NCI-H1417 treated with DMSO at 0.1 percent for 48 hours (cell line): ENCODE results near the gene RBM48.
"Not testable (repeated sequence)": the region's sequence is repeated elsewhere in the genome, so short reads cannot be mapped to it uniquely, and the experiment has no call there.

Experiments
- DNase-seq: peaks from one replicate; lab custom pipeline; 2025; lab: John Stamatoyannopoulos, UW

Gene RBM48

DNA sequence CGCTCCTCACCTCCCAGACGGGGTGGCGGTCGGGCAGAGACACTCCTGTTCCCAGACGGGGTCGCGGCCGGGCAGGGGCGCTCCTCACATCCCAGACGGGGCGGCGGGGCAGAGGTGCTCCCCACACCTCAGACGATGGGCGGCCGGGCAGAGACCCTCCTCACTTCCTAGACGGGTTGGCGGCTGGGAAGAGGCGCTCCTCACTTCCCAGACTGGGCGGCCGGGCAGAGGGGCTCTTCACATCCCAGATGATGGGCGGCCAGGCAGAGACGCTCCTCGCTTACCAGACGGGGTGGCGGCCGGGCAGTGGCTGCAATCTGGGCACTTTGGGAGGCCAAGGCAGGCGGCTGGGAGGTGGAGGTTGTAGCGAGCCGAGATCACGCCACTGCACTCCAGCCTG lies 16.5 kb downstream of the RBM48 start:
- not testable (repeated sequence) for DNase-seq

DNA sequence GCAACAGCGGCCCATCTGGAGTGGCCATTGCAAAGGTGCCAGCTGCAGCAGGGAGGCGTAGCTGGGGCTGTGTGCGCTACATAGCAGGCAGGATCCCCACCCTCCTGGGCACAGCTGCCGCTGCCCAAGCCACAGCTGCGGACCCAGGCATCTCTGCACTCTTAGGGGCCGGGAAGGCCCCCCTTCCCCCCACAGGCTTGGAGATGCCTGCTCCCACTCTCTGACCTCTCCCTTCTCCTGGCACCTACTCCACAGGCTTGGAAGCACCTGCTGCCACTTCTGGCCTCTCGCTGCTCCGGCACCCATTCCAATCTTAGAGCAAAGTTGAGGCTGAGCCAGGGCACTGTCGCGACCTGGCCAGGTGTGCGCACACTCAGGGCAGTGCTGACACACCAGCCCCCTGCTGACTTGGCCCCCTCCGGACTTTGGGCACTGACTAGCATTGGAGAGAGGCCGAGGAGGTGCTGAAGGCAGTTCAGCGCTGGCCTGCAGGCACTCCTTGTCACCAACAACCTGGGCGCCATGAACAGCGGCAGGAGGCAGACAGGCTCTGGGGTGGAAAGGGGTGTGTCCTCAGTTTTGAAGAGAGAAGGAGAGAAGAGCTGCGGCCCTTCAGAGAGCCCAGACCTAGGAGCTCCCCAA lies 18.4 kb downstream of the RBM48 start:
- no peak for DNase-seq

DNA sequence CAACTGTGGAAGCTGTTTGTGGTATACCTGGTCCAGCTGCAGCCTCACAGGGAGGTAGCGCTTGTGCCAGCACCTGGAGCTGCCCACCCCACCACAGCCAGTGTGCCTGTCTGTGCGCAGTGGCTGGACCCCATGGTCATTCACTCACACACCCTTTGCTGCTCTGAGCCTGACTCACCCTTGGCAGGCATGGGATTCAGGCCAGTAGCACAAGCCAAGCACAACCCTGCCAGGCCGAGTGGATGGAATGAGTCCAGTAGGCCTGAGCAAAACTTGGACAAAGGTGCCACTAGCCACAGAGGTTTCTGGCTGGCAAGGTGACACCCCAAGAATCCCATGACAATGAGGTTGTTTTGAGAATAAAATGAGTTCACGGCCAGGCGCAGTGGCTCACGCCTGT lies 19.0 kb downstream of the RBM48 start:
- no peak for DNase-seq

DNA sequence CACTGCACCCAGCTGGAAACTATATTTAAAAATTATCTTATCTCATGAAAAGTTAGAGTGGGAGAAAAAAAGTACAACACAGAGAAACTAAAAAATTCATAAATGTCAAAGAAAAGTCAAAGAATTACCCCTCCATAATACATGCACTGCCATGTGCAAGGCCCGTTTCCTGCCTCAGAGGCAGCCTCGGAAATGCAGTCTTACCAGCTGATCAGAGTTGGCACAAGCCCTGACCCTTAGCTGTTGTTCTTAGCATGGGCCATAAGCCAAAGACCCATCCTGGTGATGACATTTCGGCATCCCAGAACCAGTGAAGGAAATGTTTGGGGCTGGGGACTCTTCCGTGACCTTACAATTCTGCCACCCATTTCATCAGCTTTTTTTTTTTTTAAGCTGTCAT lies 21.6 kb downstream of the RBM48 start:
- no peak for DNase-seq

DNA sequence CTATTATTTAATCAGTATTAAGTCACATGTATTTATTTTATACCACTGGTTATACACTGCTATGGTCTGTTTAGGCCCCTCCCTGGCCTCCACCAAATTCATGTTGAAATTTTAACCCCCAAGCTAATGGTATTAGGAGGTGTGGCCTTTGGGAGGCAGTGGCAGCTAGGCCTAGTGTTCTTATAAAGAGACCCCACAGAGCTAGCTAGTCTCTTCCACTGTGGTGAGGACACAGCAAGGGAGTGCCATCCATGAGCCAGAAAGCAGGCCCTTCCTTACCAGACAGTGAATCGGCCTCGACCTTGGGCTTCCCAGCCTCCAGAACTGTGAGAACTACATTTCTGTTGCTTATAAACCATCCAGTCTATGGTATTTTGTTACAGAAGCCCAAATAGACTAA lies 28.7 kb downstream of the RBM48 start:
- no peak for DNase-seq

DNA sequence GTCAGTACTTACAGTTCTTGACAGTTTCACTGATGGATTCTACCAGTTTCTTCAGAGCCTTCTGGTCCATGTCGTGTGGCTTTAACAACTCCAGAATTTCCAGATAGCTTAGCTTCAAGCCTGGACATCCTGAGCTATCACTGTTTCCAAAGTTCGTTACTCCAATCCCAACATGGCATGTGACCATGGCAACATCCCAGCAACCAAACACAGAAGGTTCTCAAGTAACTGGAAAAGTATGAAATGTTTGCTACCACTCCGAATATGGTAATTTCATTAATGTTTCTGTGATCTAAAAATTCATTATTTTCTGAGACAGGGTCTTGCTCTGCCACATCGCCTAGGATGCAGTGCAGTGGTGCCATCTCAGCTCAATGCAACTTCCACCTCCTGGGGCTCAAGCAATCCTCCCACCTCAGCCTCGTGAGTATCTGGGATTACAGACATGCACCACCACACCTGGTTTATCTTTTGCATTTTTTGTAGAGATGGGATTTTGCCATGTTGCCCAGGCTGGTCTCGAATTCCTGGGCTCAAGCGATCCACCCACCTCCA lies 29.3 kb downstream of the RBM48 start:
- no peak for DNase-seq

DNA sequence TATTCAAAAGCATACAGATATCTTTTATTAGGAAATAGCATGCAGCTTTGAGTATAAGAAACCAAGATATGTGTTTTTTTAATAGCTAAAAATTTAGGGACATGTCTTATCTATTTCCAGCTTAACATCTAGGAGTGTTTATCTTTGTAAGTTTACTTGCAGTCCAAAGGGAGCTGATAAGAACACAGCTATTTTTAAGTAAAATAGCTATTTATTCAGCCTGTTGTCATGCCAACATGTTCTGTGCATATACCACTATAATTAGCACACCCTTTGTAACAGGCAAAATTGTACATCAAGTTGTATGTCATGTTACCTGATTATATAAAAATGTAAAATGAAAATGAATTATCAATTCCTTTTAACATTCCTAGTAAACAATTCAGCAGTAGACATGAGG lies 32.0 kb downstream of the RBM48 start:
- no peak for DNase-seq

DNA sequence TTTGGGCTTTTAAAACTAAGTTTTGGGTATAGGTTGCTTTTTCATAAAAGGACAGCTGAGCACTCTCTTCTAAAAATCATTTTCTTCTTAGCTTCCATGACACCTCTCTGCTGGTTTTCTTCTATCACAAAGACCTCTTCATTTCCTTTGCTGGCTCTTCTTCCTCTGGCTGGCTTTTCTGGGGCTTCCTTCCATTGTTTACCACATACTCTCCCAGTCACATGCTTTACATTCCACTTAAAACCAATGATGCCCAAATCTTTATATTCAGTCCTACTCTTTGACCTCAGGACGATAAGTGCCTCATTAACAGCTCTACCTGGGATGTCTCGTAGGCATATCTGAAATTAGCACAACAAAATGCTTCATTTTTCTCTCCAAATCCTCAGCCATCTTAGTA lies 34.8 kb downstream of the RBM48 start:
- no peak for DNase-seq

DNA sequence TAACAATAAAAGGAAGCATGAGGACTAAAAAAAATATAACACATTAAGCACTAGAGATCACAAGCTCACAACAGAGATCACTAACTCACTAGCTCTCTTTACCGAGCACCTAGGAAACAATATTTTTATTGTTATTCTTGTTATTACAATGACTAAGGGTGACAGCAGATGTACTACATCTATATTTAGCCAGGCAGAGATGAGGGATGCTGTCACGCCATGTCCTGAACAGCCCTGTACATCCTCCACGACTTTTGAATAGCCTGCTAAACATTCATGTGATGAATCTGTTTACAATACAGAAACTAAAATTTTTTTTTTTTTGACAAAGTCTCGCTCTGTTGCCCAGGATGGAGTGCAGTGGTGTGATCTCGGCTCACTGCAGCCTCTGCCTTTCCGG lies 38.9 kb downstream of the RBM48 start:
- DNase-seq: no peak

DNA sequence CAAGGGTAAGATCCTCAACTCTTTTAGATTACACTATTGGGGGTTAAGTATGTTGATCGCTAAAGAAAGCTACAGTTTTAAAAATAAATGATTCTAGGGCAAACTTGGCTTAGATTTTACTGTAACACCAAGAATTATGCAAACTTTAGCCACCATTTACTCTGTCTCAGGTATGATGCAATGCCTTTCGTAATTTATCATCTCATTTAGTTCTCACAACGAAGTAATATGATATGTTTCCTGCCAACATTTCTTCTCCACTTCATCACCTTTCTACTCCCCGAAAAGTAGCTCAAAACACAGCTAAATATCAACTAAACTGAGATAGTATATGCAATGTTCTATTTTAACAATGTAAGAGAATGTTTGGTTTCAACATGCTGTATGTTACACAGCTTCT lies 40.5 kb downstream of the RBM48 start:
- no peak for DNase-seq

DNA sequence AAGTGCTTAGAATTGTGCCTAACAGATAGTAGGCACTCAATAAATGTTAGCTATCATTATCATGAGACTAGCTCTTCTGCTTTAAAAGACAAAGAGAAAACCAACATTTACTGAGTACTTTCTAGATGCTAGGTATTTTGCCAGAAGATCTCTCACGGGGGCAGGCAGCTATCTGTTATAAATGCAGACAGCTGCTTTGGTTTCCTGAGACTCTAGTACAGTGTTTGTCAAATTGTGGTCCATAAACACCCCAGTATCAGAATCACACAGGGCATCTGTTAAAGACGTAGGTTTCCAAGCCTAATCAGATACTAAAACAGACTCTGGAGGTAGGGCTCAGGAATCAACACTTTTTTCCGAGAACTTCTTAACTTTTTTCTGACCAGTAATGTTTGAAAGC lies 47.7 kb downstream of the RBM48 start:
- DNase-seq: no peak

DNA sequence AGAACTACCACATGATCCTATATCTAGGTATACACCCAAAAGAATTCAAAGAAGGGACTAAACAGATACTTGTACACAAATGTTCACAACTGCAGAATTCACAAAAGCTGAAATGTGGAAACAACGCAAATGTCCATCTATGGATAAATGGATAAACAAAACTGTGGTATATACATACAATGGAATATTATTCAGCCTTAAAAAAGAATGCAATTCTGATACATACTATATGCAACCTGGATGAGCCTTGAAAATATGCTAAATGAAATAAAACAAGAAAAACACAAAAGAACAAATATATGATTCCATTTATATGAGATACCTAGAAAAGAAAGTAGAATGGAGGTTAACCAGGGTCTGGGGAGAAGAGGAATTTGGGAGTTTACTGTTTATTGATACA lies 54.4 kb downstream of the RBM48 start:
- DNase-seq: no peak

DNA sequence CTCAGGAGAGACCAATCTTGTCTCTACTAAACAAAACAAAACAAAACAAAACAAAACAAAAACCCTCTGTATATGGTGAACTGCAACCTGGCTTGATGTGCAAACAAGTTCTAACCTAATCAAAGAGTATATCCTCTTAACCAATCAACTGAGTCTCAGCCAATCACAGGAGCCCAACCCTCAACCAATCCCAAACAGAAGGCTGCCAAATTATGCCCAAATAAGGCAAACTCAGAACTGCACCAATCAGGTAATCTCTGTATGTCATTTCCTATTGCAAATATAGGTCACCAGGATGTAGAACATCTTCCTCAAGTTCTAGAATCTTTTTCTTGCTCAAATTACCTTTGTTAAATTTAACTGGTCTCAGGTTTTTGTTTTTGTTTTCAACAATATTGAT lies 56.4 kb downstream of the RBM48 start:
- DNase-seq: no peak

DNA sequence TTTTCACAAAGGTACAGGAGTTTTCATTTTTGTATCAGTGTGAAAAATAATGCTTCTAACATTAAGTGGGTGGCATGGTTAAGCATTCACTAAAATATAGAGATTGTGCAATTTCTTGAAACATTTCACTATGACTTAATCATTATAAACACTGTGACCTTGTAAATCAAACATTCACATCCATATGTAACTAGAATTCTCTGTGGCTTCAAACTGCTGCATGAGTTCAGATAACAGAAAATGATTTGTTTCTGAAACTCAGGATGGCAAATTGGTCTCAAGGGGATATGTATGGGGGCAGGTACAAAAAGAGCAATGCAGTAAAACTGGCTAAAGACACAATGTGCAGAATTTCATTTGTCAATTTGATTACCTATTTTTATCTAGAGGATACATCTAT lies 57.8 kb downstream of the RBM48 start:
- no peak for DNase-seq

DNA sequence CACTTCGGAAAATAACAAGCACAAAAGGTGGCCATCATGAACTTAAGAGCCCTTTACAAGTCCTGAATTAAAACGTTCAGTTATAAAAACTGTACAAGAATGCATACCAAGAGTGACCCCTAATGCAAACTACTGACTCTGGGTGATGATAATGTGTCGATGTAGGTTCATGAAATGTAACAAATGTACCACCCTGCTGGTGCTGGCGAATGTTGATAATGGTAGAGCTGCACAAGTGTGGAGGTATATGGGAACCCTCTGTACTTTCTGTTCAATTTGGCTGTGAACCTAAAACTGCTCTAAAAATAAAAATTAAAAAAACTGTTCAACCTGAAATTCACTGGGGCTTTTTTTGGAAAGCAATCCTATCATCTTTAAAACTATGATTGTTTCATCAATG lies 58.2 kb downstream of the RBM48 start:
- no peak for DNase-seq
